OCI-M2 (cell line): ENCODE results near the gene CHD8.
"Not testable (repeated sequence)": the region's sequence is repeated elsewhere in the genome, so short reads cannot be mapped to it uniquely, and the experiment has no call there.

ENCODE experiments used
- DNase-seq: peaks from one replicate; lab custom pipeline; 2025; ENCODE audit not compliant: unreplicated experiment; lab: John Stamatoyannopoulos, UW

CHD8 gene

DNA sequence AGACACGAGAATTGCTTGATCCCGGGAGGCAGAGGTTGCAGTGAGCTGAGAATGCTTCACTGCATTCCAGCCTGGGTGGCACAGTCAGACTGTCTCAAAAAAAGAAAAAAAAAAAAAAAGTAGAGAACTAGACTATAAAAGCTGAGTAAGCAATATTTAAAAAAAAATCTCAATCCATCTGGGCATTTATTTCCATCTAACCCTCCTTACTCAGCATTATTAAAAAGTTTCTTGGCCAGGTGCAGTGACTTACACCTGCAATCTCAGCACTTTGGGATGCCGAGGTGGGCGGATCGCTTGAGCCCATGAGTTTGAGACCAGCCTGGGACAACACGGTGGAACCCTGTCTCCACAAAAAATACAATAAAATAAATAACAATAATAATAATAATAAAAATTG lies 76.6 kb downstream of the CHD8 start:
- DNase-seq = no peak

DNA sequence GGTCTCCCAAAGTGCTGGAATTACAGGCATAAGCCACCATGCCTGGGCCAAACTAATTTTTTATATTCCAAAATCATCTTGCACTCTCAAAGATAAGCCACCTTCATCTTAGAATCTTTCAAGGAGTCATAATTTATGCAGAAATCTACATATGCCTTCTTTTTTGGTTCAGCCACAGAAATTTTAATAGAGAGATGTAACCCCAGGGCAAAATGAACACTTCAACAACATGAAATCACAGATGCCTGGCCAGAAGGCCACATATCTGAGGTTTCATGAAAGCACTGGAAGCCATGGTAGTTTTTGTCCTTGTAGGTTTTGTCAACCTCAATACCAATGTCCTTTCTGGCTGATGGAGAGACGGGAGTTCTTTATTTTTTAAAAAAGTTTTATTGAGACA lies 81.9 kb downstream of the CHD8 start:
- DNase-seq = no peak

DNA sequence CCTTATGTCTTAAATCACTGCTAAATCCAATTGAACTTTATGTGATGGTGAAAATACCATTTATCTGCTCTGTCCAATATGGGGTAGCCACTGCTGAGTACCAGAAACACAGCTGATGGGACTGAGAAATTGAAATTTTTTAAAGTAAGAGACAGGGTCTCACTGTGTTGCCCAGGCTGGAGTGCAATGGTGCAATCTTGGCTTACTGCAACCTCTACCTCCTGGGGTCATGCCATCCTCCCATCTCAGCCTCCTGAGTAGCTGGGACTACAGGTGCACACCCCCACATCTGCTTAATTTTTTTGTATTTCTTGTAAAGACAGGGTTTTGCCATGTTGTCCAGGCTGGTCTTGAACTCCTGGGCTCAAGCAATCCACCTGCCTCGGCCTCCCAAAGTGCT lies 83.1 kb downstream of the CHD8 start:
- not testable (repeated sequence) for DNase-seq

DNA sequence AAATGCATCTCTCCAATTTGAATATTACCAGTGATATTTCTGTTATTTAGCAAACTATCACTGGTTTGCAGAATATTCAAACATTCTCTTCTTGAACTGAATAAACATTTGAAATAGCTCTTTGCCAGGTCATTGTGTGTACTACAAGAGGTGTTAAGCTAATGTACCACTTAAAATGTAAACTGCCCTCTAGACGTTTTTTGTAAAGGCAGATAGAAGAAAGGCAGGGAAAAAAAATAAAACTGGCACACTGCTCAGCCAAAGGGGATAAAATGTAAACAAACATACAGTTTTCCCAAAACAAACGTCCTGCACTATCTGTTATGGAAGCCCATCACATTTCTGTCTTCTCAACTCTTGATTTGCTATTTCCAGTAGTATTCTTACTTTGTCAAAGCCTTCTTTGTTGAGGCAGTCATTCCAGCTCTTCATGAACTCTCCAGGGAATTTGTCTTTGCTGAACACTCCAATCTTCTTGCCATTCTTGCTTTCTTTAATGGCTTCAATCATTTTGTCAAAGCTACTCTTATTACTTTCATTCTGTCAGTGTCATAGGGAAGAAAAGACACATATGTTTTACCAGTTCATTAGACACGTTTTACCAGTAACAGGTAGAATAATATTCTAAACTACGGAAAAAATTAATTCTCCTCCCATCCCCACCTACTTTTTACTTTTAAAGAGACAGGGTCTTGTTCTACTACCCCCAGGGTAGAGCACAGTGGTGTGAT lies 85.8 kb downstream of the CHD8 start:
- no peak for DNase-seq

DNA sequence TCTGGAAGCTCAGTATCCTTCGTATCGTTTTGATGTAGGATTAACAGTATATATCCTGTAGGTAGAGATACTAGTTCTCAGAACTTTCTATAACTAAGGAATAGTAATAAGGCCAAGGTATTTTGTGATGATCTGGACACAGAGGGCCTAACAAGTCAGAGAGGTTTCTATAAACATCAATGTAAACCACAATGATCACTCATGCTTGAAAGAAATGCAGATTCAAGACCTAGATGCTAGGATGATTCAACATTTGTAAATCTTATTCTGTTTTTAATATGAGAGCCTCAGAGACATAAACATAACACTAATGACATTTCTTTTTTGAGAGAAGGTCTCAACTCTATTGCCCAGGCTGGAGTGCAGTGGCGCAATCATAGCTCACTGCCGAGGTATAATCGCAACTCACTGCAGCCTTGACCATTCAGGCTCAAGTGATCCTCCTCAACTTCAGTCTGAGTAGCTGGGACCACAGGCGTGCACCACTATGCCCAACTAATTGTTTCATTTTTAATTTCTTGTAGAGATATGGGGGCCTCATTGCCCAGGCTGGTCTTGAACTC lies 88.3 kb downstream of the CHD8 start:
- DNase-seq = no peak

DNA sequence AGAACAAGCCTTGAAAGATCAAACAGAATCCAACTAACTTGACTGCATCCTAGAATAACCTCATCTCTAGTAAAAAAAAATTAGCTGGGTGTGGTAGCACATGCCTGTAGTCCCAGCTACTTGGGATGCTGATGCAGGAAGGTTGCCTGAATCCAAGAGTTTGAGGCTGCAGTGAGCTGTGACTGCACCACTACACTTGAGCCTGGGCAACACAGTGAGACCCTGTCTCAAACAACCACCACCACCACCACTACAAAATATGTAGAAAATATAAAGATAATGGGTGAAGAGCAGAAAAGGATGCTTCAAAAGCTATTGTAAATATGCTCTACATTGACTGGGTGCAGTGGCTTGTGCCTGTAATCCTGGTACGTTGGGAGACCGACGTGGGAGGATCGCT lies 99.4 kb downstream of the CHD8 start:
- no peak for DNase-seq

DNA sequence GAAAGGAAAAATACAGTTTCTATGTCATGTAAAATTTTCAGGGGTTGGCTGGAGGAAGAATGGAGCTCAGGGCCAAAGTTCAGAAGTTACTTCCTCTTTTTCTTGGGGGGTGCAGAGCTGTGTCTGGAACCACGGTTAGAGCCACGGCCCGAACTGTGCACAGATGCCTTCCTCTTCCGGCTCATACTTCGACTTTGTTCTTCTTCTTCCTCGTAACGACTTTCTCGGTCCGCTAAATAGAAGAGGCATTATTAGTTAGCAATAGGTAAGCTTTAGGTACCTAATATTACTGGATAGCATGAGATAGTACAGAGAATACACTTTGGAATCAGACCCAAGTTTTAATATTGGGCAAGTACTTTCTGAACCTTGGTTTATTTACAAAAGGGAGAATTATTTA lies 103.3 kb downstream of the CHD8 start:
- no peak for DNase-seq

DNA sequence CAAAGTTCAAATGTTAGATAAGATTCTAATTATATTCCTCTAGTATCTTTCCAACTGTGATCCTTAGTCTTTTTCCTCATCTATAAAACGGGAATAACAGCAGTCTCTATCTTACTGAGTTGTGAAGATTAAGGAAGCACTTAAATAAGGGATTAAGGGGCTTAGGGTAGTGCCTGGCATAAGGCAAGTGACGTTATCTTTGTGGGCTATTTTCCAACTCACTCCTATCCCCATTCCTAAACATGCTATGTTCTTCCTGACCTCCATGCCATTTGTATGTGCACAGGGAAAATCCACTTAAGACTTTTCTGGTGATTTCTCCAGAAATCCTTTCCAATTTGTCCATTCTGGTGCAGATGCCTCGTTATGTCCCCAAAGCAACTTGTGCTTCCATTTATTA lies 105.4 kb downstream of the CHD8 start:
- DNase-seq = no peak

DNA sequence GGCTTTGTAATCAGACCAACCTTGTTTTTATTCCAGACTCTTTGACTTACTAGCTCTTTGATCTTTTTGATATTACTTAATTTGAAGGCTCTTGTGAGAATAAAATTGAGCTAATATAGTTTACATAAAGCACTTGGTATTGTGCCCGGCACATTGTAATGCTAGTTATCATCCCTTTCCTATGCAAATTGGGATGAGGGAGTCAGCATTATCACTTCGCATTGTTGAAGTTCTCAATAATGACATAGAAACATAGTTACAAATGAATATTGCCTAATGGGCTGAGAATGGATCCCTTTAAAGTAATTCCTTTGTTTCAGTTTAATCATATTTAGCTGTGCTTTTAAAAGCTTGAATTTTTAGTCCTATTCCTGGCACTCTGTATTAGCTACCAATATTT lies 108.7 kb downstream of the CHD8 start:
- DNase-seq = no peak

DNA sequence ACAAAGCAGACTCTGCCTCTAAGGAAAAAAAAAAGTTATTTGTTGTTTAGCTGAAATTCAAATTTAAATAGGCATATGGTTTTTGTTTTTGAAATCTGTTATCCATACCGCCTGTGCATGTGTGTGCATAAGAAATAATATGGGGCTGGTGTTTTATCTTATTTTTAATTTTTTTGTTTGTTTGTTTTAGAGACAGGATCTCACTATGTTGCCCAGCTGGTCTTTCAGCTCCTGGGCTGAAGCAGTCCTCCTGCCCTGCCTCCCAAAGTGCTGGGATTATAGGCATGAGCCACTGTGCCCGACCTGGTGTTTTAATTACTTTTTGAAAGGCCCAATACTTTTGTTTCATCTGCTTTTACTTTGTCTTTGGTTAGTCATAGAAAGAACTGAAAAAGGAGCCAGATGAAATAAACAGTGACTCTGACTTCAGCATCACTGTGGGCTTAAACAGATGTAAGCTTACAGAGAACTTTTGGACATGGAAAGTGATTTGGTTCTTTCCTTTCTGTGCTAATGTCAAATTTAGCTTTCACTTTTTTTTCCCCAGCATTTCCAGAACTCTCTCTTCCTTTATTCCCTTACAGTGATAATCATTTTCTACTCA lies 109.3 kb downstream of the CHD8 start:
- no peak for DNase-seq

DNA sequence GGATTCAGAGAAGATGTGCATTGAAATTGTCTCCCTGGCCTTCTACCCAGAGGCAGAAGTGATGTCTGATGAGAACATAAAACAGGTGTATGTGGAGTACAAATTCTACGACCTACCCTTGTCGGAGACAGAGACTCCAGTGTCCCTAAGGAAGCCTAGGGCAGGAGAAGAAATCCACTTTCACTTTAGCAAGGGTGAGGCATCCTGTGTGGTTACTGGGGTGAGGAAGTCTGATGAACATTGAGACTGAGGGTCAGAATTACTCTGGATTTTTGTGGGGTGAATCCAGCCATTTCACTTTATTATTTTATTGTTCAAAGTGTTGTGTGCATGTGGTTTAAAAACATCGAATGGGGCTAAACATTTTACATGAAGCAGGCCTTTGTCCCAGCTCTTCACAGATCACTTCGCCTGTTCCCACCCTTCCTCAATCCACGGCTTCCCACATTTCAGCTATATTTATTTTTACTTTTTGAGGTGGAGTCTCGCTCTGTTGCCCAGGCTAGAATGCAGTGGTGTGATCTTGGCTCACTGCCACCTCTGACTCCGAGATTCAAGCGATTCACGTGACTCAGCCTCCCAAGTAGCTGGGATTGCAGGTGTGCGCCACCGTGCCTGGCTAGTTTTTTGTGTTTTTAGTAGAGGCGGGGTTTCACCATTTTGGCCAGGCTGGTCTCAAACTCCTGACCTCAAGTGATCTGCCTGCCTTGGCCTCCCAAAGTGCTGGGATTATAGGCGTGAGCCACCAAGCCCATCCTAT lies 112.7 kb downstream of the CHD8 start:
- no peak for DNase-seq
